Measurements from ENCODE around the gene SNAPC4. TPM values are rescaled to one million over a fixed set of nuclear protein-coding genes. Genes with fewer than 3 reads are reported as not detected.
A peak's percentile ranks its signal among the peaks of the same experiment; 100 is the strongest.

Gene SNAPC4
- total and polyA plus RNA-seq, 9 of the 15 experiments (the other 6 are each of a cell fraction or from before 2014, with no cell fraction given), result 0.21 to 21.8 (median 8.8) TPM

- TF ChIP-seq ZNF609 (CRISPR knock-in tag; IDR thresholded peaks at IDR 0.05; ENCODE audit: borderline replicate concordance), result 0 out of 2 replicates have a peak, but pooled peaks have one; percentile 26
- TF ChIP-seq ZNF766 (CRISPR knock-in tag; conservative IDR thresholded peaks at IDR 0.05), result peak; percentile 39; the same call in 1 of the 2 replicates
- peak; percentile 47; the same call in 1 of the 2 replicates for TF ChIP-seq POLR2AphosphoS5 (IDR thresholded peaks at IDR 0.05; ENCODE audit: control insufficient read depth, insufficient read depth, low read depth, low read length)
- TF ChIP-seq THRA (IDR thresholded peaks at IDR 0.05), result no peak
- 0 out of 4 replicates have a peak, but pooled peaks of 1 of the 2 experiments have one; percentile 12 for TF ChIP-seq TEAD1 (CRISPR knock-in tag; IDR thresholded peaks at IDR 0.05)
- no peak for TF ChIP-seq ZSCAN29 (IDR thresholded peaks at IDR 0.05)
- TF ChIP-seq SAFB (IDR thresholded peaks at IDR 0.05; ENCODE audit: borderline replicate concordance, low read depth, low read length), result 0 out of 2 replicates have a peak, but pooled peaks have one; percentile 43
- no peak for TF ChIP-seq FOXK1 (CRISPR knock-in tag; IDR thresholded peaks at IDR 0.05; ENCODE audit: borderline replicate concordance)
- TF ChIP-seq NCOR1 (IDR thresholded peaks at IDR 0.05), result no peak
- TF ChIP-seq RFX5 (IDR thresholded peaks at IDR 0.05; ENCODE audit: low read depth, low read length), result no peak
- peak; percentile 92 for TF ChIP-seq POLR2G (IDR thresholded peaks at IDR 0.05; ENCODE audit: low read depth, low read length)
- TF ChIP-seq ZNF444 (CRISPR knock-in tag; IDR thresholded peaks at IDR 0.05), result no peak
- no peak for TF ChIP-seq RERE (CRISPR knock-in tag; IDR thresholded peaks at IDR 0.05; ENCODE audit: borderline replicate concordance)
These were observed at the start of gene SNAPC4 (continued) for GRCh38 chr9:136400038-136400834.
